PC-3 (cell line): ENCODE data around the gene NME7.

Source experiments
- CTCF ChIP-seq: fragments of 300-600 bp; sonication (generic); conservative IDR thresholded peaks from 2 replicates; pipeline ENCODE4 v1.5.1; 2017; ENCODE audit warnings: antibody characterized with exemption, low read depth, mild to moderate bottlenecking, low read length
- EZH2 ChIP-seq: fragments of 300-600 bp; sonication (generic); IDR thresholded peaks from one replicate; pipeline ENCODE4 v1.6.1; 2017; ENCODE audit warnings: antibody characterized with exemption, mild to moderate bottlenecking, low read length; ENCODE audit not compliant: unreplicated experiment
- EZH2phosphoT487 ChIP-seq: fragments of 300-600 bp; sonication (generic); IDR thresholded peaks from 2 replicates; pipeline ENCODE4 v1.6.1; 2018; ENCODE audit warnings: mild to moderate bottlenecking, antibody characterized with exemption, low read length, borderline replicate concordance

- no peak for TF ChIP-seq CTCF
- TF ChIP-seq EZH2 = no peak
- TF ChIP-seq EZH2phosphoT487 = no peak
Measured at GRCh38 chr1:169287280-169287679, 80.3 kb downstream of the NME7 start.
